Adipocyte (in vitro differentiated cells): ENCODE results near the gene LTF.

ENCODE experiments used
- DNase-seq: peaks from one replicate; pipeline ENCODE4 v3.0.0-alpha.2; 2015; ENCODE audit warnings: low read depth
- H3K27me3 ChIP-seq: replicated peaks from 2 replicates; pipeline ENCODE4 v1.7.0; 2013; ENCODE audit warnings: mild to moderate bottlenecking, low read length, moderate library complexity; ENCODE audit not compliant: control insufficient read depth, insufficient read depth
- H3K36me3 ChIP-seq: 2 replicates; pipeline ENCODE4 v1.7.0; 2013; ENCODE audit warnings: low read length, mild to moderate bottlenecking, moderate library complexity; ENCODE audit not compliant: control insufficient read depth, insufficient read depth, severe bottlenecking
- H3K4me1 ChIP-seq: 2 replicates; pipeline ENCODE4 v1.7.0; 2013; ENCODE audit warnings: mild to moderate bottlenecking, low read length, moderate library complexity; ENCODE audit not compliant: control insufficient read depth, insufficient read depth
- H3K4me3 ChIP-seq: 2 replicates; pipeline ENCODE4 v1.7.0; 2013; ENCODE audit warnings: mild to moderate bottlenecking, low read length, moderate library complexity
- H3K9ac ChIP-seq: 2 replicates; pipeline ENCODE4 v1.7.0; 2013; ENCODE audit warnings: mild to moderate bottlenecking, low read length, moderate library complexity
- H3K9me3 ChIP-seq: 2 replicates; pipeline ENCODE4 v1.7.0; 2013; ENCODE audit warnings: mild to moderate bottlenecking, low read length, moderate library complexity; ENCODE audit not compliant: control insufficient read depth

Gene LTF

DNA sequence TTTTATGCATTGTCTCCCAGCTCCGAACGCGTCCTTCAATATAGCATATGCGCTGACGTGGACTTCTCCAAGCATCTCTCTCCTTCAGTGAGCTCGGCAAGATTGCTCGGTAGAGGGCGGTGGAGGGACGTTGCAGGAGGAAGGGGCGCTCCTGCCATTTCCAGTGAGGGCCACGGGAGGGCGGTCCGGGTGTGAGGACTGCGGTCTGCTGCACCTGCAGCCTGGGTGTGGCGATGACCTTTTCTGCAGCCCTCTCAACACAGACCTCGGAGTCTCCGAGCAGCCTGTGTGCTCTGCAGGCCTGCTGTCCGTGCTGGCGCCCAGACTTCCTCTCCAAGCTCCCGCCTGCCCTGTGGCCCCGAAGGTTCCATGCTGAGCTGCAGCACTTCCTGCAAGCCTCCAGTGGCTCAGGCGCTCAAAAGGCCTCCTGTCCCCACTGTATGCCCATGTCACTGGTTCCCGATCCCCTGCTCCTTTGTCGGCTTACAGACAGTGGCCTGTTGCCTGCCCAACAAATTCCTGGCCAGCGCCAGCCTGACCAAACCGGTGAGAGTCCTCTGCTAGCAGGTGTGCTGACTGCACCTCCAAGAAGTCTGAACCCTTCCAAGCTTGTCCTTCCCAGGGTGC, 24.1 kb upstream of the LTF start:
- H3K36me3 ChIP-seq: no peaks in the 10 kb centered on the region
- peaks cover 20% of the 10 kb centered on the region for H3K27me3 ChIP-seq
- H3K4me1 ChIP-seq: peaks cover 4% of the 10 kb centered on the region
- no peak overlapping the region for H3K4me3 ChIP-seq
- H3K9me3 ChIP-seq: no peaks in the 10 kb centered on the region
- no peak overlapping the region for H3K9ac ChIP-seq
- peak; percentile 95 for DNase-seq

DNA sequence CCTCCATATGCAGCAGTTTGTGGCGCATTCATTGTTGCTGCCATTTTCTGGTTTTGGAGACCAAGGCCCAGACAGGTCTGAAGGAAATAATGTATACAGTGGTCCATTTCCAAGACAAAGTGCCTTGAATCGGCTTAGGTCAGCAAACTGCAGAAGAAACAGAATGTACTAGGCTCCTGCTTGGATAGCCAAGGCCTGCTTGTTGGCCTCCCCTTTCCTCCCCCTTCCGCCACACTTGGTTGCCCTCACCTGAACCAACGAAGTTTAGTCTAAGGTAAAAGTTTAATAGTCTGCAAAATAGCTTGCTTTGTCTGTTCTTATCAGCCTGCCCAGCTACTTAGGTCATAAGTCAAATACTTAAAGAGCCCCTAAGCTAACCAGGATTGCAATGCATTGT, 21.1 kb upstream of the LTF start:
- Histone ChIP-seq H3K9ac (no peak overlapping the region), H3K27me3 (peaks cover 20% of the 10 kb centered on the region), H3K4me1 (peaks cover 12% of the 10 kb centered on the region), H3K4me3 (no peak overlapping the region), H3K9me3 (no peaks in the 10 kb centered on the region), H3K36me3 (no peaks in the 10 kb centered on the region)
- DNase-seq: no peak

DNA sequence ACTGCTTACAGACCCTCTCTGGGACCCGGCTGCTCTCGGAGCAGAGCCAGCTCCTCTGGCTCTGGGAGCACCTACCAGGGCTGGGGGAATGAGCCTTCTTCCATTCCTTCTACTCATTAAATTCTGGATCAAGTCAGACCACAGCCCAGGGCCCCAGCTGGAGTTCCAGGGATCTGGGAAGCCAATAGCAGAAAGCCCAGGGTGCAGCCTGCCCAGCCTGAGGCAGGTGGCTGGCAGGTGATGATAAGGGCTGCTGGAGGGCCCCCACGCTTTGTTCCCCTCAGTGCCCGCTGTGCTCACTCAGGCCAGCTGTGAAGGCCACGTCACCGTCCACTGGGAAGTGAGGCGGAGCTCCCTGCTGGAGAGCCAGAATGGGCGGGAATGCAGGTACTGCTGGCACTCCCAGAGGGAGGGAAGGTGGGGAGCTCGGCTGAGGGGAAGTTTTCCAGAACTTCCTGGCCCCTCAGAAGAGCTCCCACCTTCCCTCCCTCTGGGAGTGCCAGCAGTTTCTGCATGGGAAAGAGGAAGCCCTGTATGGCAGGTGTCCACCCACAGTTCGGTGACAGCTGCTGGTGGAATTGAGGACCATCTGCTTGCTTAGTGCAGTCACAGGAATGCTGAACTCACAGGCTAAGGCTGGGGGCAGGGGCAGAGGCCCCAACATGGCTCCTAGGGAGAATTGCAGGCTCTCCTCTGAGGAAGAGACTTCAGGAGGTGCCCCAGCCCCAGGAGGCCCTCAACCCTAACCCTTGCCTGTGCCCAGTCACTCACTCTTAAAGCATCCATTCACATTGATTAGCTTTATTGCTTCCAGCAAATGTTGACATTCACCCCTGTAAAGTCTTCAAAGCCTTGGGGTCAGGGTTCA, 20.4 kb upstream of the LTF start:
- Histone ChIP-seq H3K4me1 (peaks cover 11% of the 10 kb centered on the region), H3K4me3 (no peak overlapping the region), H3K9ac (no peak overlapping the region), H3K27me3 (peaks cover 24% of the 10 kb centered on the region), H3K9me3 (no peaks in the 10 kb centered on the region), H3K36me3 (no peaks in the 10 kb centered on the region)
- no peak for DNase-seq

DNA sequence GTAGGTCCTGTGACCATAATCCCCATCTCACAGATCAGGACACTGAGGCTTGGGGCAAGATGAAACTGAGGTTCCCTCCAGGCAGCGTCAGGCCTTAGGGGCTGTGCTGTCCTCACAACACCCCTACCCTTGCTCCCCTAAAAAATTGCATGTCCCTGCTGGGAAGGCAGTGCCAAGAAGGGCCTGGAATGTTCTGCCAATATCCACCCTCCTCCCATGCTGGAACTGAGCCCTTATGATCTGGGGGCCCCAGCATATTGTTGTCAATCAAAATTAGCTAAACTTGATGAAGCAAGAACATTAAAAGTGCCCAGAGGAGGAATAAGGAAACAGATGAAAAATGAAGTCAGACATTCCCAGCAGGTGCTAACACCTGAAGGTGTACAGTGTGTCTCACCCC, 19.7 kb upstream of the LTF start:
- peaks cover 26% of the 10 kb centered on the region for H3K27me3 ChIP-seq
- H3K4me3 ChIP-seq: no peak overlapping the region
- no peak overlapping the region for H3K9ac ChIP-seq
- H3K4me1 ChIP-seq: peaks cover 8% of the 10 kb centered on the region
- no peaks in the 10 kb centered on the region for H3K36me3 ChIP-seq
- no peaks in the 10 kb centered on the region for H3K9me3 ChIP-seq
- no peak for DNase-seq

DNA sequence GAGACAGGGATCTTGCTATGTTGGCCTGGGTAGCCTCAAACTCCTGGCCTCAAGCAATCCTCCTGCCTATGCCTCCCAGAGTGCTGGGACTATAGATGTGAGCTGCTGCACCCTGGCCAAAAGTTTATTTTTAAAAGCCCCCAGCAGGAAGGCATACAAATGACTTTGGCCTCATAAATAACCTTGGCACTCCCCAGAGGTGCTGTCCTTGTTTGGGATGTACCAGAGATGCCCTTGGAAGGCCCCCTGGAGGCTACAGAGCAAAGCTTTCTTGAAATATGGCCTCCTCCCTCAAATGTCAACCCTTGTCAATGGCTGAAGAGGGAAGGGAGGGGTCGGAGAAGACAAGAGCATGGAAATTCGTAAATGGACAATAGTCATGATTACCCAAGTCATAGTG, 19.1 kb upstream of the LTF start:
- no peak overlapping the region for H3K4me3 ChIP-seq
- H3K36me3 ChIP-seq: no peaks in the 10 kb centered on the region
- peaks cover 32% of the 10 kb centered on the region for H3K27me3 ChIP-seq
- no peak for DNase-seq
- no peak overlapping the region for H3K9ac ChIP-seq
- H3K4me1 ChIP-seq: peaks cover 8% of the 10 kb centered on the region
- H3K9me3 ChIP-seq: no peaks in the 10 kb centered on the region

DNA sequence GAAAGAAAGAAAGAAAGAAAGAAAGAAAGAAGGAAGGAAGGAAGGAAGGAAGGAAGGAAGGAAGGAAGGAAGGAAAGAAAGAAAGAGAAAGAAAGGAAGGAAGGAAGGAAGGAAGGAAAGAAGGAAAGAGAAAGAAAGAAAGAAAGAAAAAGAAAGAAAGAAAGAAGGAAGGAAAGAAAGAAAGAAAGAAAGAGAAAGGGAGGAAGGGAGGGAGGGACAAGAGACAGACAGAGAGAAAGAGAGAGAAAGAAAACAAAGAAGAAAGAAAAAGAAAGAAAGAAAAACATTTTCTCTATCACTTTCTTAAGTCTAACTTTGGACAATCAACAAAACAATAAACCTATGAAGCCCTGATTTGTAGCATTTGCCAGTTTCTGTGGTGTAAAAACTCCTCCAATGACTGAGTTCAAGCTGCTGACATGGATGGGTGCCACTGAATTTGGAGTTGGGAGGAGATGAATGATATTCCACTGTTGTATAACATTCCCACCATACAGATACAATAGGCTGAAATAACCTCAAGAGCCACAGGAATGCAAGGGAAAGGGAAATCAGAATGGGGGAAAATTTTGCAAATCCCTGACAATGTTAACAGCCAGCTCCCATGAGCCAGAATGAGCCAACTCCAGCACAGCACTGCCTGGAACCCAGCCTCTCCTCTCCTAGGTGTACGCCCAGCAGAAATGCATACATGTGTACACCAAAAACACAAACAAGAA, 18.1 kb upstream of the LTF start:
- no peaks in the 10 kb centered on the region for H3K9me3 ChIP-seq
- no peak overlapping the region for H3K4me3 ChIP-seq
- peaks cover 8% of the 10 kb centered on the region for H3K4me1 ChIP-seq
- no peak overlapping the region for H3K9ac ChIP-seq
- peak; percentile 60 for DNase-seq
- H3K27me3 ChIP-seq: peaks cover 42% of the 10 kb centered on the region
- no peaks in the 10 kb centered on the region for H3K36me3 ChIP-seq

DNA sequence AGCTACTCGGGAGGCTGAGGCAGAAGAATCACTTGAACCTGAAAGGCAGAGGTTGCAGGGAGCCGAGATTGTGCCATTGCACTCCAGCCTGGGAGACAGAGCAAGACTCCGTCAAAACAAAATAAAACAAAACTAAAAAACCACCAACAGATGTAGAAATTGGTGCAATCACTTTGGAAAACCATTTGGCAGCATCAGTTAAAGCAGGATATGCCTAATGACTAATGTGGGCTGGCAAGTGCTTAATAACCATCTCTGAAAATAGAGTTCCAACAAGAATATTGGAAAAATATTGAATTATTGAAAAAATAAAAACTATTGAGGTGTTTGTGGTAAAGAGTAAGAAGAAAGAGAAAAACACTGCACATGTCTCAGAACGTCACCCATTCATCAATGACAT, 16.9 kb upstream of the LTF start:
- Histone ChIP-seq H3K9ac (no peak overlapping the region), H3K9me3 (no peaks in the 10 kb centered on the region), H3K4me1 (peaks cover 8% of the 10 kb centered on the region), H3K4me3 (no peak overlapping the region), H3K36me3 (no peaks in the 10 kb centered on the region), H3K27me3 (peaks cover 47% of the 10 kb centered on the region)
- DNase-seq: no peak

DNA sequence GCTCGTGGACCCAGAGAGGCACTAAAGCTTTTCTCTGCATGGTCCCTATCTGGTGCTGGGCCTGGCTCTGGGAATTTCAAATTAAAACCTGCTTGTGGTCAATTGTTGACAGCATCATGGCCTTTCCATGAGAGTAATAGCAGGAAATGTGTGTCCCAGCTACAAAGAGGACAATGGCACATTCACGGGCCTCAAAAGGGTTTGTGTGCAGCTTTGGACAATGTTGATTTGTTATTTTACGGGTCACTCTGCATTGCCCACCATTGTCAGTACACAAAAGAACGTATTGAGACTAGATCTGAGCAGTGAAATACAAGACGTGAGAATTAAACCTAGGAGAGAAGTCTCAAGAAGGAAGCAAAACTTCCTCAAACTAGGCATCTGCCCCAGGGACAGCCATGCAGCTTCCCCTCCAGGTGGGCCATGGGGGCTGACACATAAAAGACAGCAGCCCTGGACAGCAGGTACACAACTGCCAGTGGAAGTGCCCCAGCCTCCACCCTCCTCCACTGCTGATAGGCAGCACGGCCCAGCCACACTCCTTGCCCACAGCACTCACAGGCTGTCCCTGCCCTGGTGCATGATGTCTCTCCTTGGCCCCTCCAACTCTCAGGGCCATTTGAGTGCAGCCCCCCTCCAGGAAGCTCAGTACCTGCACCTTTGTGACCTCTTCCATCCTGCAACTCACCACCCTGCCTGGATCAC, 15.9 kb upstream of the LTF start:
- Histone ChIP-seq H3K4me3 (no peak overlapping the region), H3K4me1 (peaks cover 8% of the 10 kb centered on the region), H3K9me3 (peaks cover under 1% of the 10 kb centered on the region), H3K36me3 (no peaks in the 10 kb centered on the region), H3K27me3 (peaks cover 45% of the 10 kb centered on the region), H3K9ac (no peak overlapping the region)
- no peak for DNase-seq

DNA sequence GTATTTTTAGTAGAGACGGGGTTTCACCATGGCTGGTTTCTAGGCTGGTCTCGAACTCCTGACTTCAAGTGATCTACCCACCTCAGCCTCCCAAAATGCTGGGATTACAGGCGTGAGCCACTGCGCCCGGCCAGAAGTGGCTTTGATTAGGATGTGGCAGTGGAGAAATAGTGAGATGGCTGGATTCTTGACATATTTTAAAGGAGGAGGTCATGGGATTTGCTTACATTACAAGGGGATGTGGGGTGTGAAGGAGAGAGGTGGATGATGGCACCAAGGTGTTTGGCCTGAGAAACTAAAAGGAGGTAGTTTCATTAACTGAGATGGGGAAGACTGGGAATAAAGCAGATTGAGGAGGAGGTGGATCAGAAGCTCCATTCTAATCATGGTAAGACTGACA, 15.0 kb upstream of the LTF start:
- Histone ChIP-seq H3K9ac (no peak overlapping the region), H3K9me3 (peaks cover 10% of the 10 kb centered on the region), H3K4me1 (peaks cover 8% of the 10 kb centered on the region), H3K36me3 (no peaks in the 10 kb centered on the region), H3K4me3 (no peak overlapping the region), H3K27me3 (peaks cover 43% of the 10 kb centered on the region)
- no peak for DNase-seq

DNA sequence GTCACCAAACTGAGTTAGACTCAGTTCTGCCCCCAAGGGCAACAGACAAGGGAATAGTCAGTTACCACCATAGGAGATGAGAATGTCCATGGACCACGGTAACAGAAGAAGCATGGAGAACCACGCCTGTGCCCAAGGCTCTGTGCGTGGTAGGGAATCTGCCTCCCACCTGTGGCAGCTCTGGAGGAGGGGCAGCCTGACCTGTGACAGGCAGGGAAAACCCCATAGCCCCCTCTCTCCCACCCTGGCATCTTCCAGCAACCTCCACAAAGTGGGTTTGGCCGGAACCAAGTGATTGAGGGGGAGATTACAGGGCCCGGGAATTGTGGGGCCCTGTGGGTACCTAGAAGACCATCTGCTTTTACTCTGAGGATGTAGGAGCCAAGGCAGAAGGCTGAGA, 14.3 kb upstream of the LTF start:
- H3K9me3 ChIP-seq: peaks cover 17% of the 10 kb centered on the region
- H3K4me1 ChIP-seq: peaks cover 8% of the 10 kb centered on the region
- H3K4me3 ChIP-seq: no peak overlapping the region
- no peaks in the 10 kb centered on the region for H3K36me3 ChIP-seq
- no peak overlapping the region for H3K9ac ChIP-seq
- H3K27me3 ChIP-seq: peaks cover 43% of the 10 kb centered on the region
- no peak for DNase-seq

DNA sequence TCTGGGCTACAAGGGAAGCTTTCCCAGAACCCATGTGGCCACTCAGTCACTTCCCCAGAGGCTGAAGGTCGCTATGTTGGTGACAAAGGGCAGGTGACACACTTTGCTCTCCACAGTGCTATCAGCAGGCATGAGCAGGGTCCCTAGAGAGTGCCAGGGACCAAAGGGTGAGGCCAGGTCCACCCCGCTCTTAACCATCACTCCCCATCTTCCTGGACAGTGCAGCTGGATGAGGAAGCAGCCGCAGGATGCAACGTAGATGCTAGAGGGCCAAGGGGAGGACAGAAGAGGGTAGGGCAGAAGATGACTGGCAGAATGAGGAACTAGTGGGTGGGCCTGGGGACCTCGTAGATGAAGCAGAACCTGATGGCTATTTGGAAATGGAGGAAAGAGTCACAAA, 13.6 kb upstream of the LTF start:
- no peaks in the 10 kb centered on the region for H3K36me3 ChIP-seq
- H3K4me1 ChIP-seq: peaks cover 7% of the 10 kb centered on the region
- no peak for DNase-seq
- peaks cover 18% of the 10 kb centered on the region for H3K9me3 ChIP-seq
- H3K27me3 ChIP-seq: peaks cover 43% of the 10 kb centered on the region
- H3K4me3 ChIP-seq: no peak overlapping the region
- no peak overlapping the region for H3K9ac ChIP-seq
